ENCODE results near the gene JCAD.

GRCh38 chr10:30013757-30014156 is 45.6 kb downstream of the JCAD start:
- TF ChIP-seq CTCF (IDR thresholded peaks at IDR 0.05) (no peak), EP300 (IDR thresholded peaks at IDR 0.05) (no peak)
